ENCODE data around the gene DHRSX.
"Not testable (repeated sequence)": the region's sequence is repeated elsewhere in the genome, so short reads cannot be mapped to it uniquely, and the experiment has no call there.

The DHRSX gene

DNA sequence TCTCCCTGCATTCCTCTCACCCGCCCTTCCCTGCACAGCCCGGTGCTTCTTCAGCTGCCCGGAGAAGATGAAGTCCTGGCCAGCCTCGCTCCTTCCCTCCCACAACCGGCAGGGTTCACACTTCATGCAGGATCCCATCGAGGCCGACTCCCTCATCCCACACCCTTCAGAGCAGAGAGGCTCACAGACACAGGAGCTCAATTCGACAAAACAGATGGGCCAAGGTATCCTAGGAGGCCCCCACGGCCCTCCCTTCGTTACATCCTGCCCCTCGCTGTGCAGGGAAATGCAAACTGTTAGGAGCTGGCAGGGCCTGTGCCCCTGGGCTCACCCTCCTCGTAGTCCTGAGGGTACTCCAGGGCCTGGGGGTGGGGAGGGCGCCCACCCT is 238.1 kb downstream of the DHRSX start:
- no peak for DNase-seq (ENCODE audit: low read depth)

DNA sequence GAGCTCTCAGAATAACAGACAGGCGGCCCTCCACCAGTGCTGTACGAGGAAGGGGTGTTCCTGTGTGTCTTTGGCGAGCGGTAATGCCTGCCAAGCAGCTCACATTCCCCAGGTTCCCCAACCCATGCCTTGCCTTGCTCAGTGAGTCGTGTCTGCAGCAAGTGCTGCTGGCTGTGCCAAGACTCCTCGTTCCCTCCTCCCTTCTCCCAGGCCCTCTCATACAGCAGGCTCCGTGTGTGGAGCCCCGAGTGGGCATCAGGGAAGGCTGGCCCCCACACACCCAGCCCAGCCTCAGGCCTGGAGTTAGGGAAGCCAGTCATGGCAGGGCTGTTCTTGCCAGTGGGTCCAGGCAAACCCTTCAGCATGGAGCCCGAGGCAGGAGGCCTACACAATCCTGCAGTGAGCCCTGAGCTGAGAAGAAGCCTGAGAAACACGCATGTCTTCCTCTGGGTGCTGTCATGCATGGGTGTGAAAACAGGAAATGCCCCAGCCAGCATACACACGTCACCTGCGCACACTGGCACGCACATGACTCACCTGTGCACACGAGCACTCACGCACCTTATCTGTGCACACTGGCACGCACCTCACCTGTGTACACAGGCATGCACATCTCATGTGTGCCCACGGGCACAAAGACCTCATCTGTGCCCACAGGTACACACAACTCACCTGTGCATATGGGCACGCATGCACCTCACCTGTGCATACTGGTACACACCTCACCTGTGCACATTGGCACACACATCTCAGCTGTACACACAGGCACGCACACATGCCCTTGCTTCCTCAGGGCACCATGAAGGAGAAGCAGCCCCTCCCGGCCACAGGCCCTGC is 238.7 kb downstream of the DHRSX start:
- DNase-seq (ENCODE audit: low read depth) = no peak

- no peak for DNase-seq (ENCODE audit: low read depth)
These were observed 248.3 kb downstream of the DHRSX start for GRCh38 chrX:2252331-2253065.

- DNase-seq (ENCODE audit: low read depth) = no peak
These were observed 249.6 kb downstream of the DHRSX start for GRCh38 chrX:2251211-2251610.

DNA sequence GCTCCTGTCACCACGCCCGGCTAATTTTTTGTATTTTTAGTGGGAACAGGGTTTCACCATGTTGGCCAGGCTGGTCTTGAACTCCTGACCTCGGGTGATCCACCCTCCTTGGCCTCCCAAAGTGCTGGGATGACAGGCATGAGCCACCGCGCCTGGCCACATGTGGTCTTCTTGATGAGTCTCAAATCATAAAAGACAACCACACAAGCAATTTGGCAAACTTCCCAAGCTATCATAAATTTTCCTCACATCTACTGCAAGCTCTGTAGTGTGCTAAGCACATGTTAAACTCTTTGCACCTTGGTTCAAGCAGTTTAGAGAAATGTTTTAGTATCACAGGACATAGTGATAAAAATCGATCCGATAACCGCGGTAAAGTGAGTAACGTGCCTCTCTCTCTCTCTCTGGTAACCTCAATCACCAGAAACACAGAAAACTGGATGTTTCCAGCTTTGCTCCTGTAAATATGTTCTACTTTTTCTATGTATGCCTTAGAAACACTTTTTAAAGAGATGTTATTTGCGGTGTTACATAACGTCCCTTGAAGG is 256.8 kb downstream of the DHRSX start:
- DNase-seq (ENCODE audit: low read depth) = no peak

DNA sequence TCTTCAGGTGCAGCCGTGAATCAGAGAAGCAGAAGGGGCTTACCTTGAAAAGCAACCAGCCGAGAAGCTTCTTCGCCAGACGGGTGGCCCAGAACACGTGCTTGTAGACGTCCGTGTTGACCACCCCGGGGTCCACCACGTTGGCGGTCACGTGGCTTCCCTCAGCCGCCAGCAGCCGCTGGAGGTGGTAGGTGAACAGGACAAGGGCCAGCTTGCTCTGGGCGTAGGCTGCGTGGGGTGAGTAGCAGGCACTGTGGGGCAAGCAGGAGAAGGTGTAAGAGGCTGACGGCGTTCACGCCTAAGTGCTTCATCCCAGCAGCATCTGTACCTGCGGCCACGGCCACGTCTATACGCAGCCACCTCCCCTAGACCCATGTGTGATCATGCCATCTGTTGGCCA is 257.8 kb downstream of the DHRSX start:
- DNase-seq (ENCODE audit: low read depth) = no peak

GRCh38 chrX:2242326-2242725 is 258.4 kb downstream of the DHRSX start:
- no peak for DNase-seq (ENCODE audit: low read depth)

DNA sequence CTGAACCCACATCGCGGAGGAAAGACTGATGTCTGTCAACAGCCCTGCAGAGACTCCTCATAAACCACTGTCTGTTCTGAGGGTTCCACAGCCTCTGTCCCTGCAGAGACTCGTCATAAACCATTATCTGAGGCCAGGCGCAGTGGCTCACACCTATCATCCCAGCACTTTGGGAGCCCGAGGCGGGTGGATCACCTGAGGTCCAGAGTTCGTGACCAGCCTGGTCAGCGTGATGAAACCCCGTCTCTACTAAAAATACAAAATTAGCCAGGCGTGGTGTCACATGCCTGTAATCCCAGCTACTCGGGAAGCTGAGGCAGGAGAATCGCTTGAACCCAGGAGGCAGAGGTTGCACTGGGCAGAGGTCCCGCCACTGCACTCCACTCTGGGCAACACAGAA is 259.3 kb downstream of the DHRSX start:
- DNase-seq (ENCODE audit: low read depth) = not testable (repeated sequence)

DNA sequence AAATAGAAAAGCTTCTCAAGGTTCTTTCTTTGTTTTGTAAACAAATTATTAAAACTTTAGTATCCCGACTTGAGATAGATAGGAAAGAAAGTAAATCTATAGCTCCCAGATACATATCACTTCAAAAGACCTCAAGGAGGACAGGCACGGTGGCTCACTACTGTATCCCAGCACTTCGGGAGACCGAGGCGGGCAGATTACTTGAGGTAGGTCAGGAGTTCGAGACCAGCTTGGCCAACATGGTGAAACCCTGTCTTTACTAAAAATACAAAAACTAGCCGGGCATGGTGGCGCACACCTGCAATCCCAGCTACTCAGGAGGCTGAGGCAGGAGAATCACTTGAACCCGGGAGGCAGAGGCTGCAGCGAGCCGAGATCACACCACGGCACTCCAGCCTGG is 260.0 kb downstream of the DHRSX start:
- DNase-seq (ENCODE audit: low read depth) = not testable (repeated sequence)

- DNase-seq (ENCODE audit: low read depth) = no peak
These were observed 262.8 kb downstream of the DHRSX start for GRCh38 chrX:2237976-2238375.

DNA sequence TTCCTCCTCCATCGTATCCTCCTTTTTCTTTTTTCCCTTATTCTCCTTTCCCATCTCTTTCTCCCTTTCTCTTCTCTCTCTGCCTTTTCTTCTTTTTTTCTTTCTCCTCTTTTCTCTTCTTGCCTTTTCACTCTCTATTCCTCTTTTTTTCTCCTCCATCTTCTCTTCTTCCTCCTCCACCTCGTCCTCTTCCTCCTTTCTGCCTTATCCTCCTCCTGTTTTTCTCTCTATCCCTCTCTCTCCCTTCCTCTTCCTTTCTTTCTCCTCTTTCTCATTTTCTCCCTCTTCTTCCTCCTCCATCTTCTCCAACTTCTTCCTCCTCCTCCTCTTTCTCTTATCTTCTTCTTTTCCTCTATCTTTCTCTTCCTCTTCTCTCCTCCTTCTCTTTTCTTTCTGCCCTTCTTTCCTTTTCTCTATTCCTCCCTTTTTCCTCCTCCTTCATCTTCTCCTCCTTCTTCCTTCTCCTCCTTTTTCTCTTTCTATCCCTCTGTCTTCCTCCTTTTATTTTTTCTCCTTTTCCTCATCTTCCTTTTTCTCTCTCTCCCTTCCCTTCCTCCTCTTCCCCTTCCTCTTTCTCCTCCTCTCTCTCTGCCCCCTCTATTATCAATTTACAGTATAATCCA is 269.1 kb downstream of the DHRSX start:
- no peak for DNase-seq (ENCODE audit: low read depth)

DNA sequence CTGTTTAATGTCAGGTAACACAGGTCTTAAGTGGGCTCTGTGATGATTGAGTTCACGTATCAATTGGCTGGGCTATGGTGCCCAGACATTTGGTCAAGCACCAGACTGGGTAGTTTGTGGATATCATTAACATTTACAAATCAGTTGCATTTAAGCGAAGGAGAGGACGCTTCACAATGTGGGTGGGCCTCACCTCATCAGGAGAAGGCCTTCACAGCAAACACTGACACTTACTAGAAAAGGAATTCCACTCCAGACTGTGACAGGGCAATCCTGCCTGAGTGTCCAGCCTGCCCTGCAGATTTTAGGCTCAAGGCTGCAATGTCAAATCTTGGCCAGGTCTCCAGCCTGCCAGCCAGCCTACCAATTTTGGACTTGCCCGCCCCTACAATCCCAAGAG is 270.3 kb downstream of the DHRSX start:
- DNase-seq (ENCODE audit: low read depth) = no peak

DNA sequence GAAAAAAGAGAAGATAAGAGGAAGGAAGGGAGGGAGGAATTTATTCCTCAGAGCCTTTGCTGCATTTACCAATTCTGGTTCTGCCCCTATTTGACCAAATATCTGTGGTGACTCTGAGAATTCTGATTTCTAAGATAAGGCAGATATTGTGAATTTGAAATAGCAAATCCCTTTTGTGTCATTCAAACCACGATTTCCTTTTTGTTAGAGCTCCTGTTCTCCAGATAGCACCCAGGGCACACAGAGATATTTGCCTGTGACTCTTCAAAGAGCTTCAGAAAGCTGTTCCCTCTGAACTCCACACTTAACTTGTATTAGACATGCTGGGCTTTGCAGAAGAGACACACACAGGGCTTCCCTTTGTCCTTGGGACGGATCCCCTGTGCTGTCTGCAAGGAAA is 272.2 kb downstream of the DHRSX start:
- no peak for DNase-seq (ENCODE audit: low read depth)

- no peak for DNase-seq (ENCODE audit: low read depth)
These were observed 273.7 kb downstream of the DHRSX start for GRCh38 chrX:2226906-2227656.

DNA sequence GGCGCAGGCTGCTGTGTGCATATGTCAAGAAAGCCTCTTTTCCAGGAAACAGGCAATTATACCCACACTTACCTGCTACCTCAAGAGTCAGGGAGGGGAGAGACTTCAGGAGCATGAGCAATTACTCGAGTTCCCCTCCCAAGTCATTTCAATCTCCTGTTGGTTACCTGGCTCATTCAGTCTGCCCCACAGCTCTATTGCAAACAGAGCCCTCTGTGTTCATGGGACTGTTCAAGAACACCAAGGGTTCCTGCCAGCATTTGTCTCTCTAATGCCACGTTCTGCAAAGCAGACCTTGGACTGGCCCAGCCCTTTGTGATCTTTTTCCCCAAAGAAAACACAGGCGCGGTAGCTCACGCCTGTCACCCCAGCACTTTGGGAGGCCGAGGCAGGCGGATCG is 274.6 kb downstream of the DHRSX start:
- DNase-seq (ENCODE audit: low read depth) = no peak

DNA sequence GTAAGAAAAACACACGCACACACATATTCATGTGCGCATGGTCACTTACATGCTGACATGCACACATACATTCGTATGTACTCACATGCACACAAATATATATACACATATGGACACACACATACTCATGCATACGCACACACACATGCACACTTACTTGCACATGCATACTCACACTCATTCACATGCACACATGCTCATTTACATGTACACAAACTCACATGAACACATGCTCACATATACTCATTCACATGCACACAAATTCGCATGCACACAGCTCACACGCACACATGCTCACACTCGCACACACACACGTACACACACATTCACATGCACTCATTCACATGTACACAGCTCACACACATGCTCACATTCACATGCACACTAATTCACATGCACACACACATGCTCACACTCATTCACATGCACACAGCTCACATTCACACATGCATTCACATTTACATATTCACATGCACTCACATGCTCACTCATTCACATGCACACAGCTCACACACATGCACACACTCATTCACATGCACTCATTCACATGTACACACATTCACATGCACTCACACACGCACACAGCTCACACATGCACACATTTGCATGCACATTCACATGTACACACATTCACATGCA is 276.1 kb downstream of the DHRSX start:
- DNase-seq (ENCODE audit: low read depth) = no peak

- DNase-seq (ENCODE audit: low read depth) = no peak
These were observed 276.6 kb downstream of the DHRSX start for GRCh38 chrX:2224161-2224560.

DNA sequence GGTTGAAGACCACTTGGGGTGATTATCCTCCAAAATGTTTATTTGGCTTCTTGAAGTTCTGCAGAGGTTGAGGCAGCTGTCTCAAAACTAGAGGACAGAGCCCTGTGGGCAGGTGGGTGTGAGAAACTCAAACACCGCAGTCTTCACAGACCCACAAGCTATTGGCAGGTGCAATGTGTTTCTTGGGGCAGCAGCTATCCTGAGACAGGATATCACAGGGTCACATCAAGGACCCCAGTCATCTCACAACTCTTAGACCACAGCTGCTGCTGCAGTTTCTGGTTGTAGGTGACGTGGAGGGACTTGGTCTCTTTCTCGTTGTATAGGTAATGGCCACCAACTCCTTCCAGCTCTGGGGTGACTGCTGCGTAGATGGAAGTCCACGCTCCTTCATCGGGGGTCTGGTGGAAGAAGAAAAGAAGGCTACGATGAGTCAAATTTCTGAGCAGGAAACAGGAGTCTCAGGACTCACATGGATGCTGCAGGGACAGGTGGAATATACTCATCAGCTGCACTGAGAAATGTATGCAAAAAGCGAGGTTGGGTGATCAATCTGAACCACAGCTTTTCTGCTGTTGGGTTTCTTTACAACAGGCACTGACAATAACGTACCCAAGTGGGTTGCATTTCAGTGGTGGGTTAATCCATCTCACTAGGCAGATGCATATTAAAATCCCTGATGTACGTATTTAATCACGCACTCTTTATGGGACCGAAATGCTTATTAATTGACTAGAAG is 279.8 kb downstream of the DHRSX start:
- DNase-seq (ENCODE audit: low read depth) = no peak

- DNase-seq (ENCODE audit: low read depth) = no peak
These were observed 280.5 kb downstream of the DHRSX start for GRCh38 chrX:2220296-2220695.

- not testable (repeated sequence) for DNase-seq (ENCODE audit: low read depth)
These were observed 286.5 kb downstream of the DHRSX start for GRCh38 chrX:2214138-2214823.
